Activated CD4-positive, alpha-beta T cell treated with anti-CD3 and anti-CD28 coated beads, Interleukin-2, amount 10 ng/mL, durations not matched to agents 24 days and 14 days (primary cell): ENCODE results near the gene EPHA4. TPM values are rescaled to one million over a fixed set of nuclear protein-coding genes. Genes with fewer than 3 reads are reported as not detected.

Source experiments
- DNase-seq: peaks from one replicate; pipeline ENCODE4 v3.0.0; 2022
- H3K27ac Mint-ChIP-seq: one replicate; pipeline ENCODE4 v1.8.0; 2022; ENCODE audit warnings: mild to moderate bottlenecking, mixed read lengths
- H3K27me3 Mint-ChIP-seq: one replicate; pipeline ENCODE4 v1.8.0; 2022; ENCODE audit warnings: mixed read lengths
- H3K36me3 Mint-ChIP-seq: one replicate; pipeline ENCODE4 v1.8.0; 2022; ENCODE audit warnings: low read depth, mild to moderate bottlenecking, mixed read lengths
- H3K4me1 Mint-ChIP-seq: one replicate; pipeline ENCODE4 v1.8.0; 2021; ENCODE audit warnings: mixed read lengths
- H3K4me3 Mint-ChIP-seq: one replicate; pipeline ENCODE4 v1.8.0; 2022; ENCODE audit warnings: mild to moderate bottlenecking, moderate library complexity, mixed read lengths
- H3K9me3 Mint-ChIP-seq: one replicate; pipeline ENCODE4 v1.8.0; 2021; ENCODE audit warnings: mixed read lengths
- intact Hi-C: fragments of 100-400 bp; cut with micrococcal nuclease; formaldehyde crosslinking; loops from one replicate; pipeline ENCODE4 v1.15.1; 2023
- total RNA-seq: library from RNA; stranded (reverse); gene quantifications from 2 replicates; pipeline ENCODE4 v1.2.3, GENCODE V29; 2022

EPHA4 gene
- total RNA-seq, 1 donor from 2014 or later, result 0.63 TPM

- no peaks in the 10 kb centered on the region for H3K9me3 Mint-ChIP-seq
- no peaks in the 10 kb centered on the region for H3K36me3 Mint-ChIP-seq
- H3K4me3 Mint-ChIP-seq, result no peak overlapping the region
- no peaks in the 10 kb centered on the region for H3K4me1 Mint-ChIP-seq
- intact Hi-C loops, result no loop called here
- H3K27ac Mint-ChIP-seq, result no peak overlapping the region
- DNase-seq, result no peak
- H3K27me3 Mint-ChIP-seq, result no peaks in the 10 kb centered on the region
These were observed 89.2 kb downstream of the EPHA4 start for GRCh38 chr2:221482666-221483455.

GRCh38 chr2:221480821-221481220, 91.3 kb downstream of the EPHA4 start:
- H3K9me3 Mint-ChIP-seq, result no peaks in the 10 kb centered on the region
- DNase-seq, result no peak
- H3K36me3 Mint-ChIP-seq, result no peaks in the 10 kb centered on the region
- no peak overlapping the region for H3K4me3 Mint-ChIP-seq
- no peak overlapping the region for H3K27ac Mint-ChIP-seq
- no peaks in the 10 kb centered on the region for H3K4me1 Mint-ChIP-seq
- H3K27me3 Mint-ChIP-seq, result no peaks in the 10 kb centered on the region
- intact Hi-C loops, result no loop called here

GRCh38 chr2:221480163-221480562, 91.9 kb downstream of the EPHA4 start:
- H3K27me3 Mint-ChIP-seq, result no peaks in the 10 kb centered on the region
- no peaks in the 10 kb centered on the region for H3K36me3 Mint-ChIP-seq
- no peak overlapping the region for H3K27ac Mint-ChIP-seq
- no peak overlapping the region for H3K4me3 Mint-ChIP-seq
- no peak for DNase-seq
- no peaks in the 10 kb centered on the region for H3K4me1 Mint-ChIP-seq
- intact Hi-C loops, result no loop called here
- no peaks in the 10 kb centered on the region for H3K9me3 Mint-ChIP-seq

- intact Hi-C loops, result no loop called here
- Mint-ChIP-seq H3K9me3 (no peaks in the 10 kb centered on the region), H3K36me3 (no peaks in the 10 kb centered on the region), H3K27ac (no peak overlapping the region), H3K4me3 (no peak overlapping the region), H3K4me1 (no peaks in the 10 kb centered on the region), H3K27me3 (no peaks in the 10 kb centered on the region)
- DNase-seq, result no peak
These were observed 93.6 kb downstream of the EPHA4 start for GRCh38 chr2:221478485-221478863.

GRCh38 chr2:221477714-221478484, 94.2 kb downstream of the EPHA4 start:
- Mint-ChIP-seq H3K9me3 (no peaks in the 10 kb centered on the region), H3K36me3 (no peaks in the 10 kb centered on the region), H3K4me1 (no peaks in the 10 kb centered on the region), H3K27me3 (no peaks in the 10 kb centered on the region), H3K27ac (no peak overlapping the region), H3K4me3 (no peak overlapping the region)
- intact Hi-C loops, result no loop called here
- DNase-seq, result no peak

GRCh38 chr2:221476195-221476594, 95.9 kb downstream of the EPHA4 start:
- Mint-ChIP-seq H3K27ac (no peak overlapping the region), H3K9me3 (no peaks in the 10 kb centered on the region), H3K4me3 (no peak overlapping the region), H3K36me3 (no peaks in the 10 kb centered on the region), H3K4me1 (no peaks in the 10 kb centered on the region), H3K27me3 (peaks cover 1% of the 10 kb centered on the region)
- intact Hi-C loops, result no loop called here
- no peak for DNase-seq

GRCh38 chr2:221473451-221473850, 98.7 kb downstream of the EPHA4 start:
- H3K4me3 Mint-ChIP-seq, result no peak overlapping the region
- no peaks in the 10 kb centered on the region for H3K36me3 Mint-ChIP-seq
- no peaks in the 10 kb centered on the region for H3K4me1 Mint-ChIP-seq
- DNase-seq, result no peak
- peaks cover 2% of the 10 kb centered on the region for H3K27me3 Mint-ChIP-seq
- intact Hi-C loops, result no loop called here
- no peaks in the 10 kb centered on the region for H3K9me3 Mint-ChIP-seq
- H3K27ac Mint-ChIP-seq, result no peak overlapping the region

- no peak overlapping the region for H3K4me3 Mint-ChIP-seq
These were observed 103.8 kb downstream of the EPHA4 start for GRCh38 chr2:221468317-221468716.

GRCh38 chr2:221467610-221468009, 104.5 kb downstream of the EPHA4 start:
- H3K4me1 Mint-ChIP-seq, result peaks cover 25% of the 10 kb centered on the region
- no peak for DNase-seq
- peaks cover 9% of the 10 kb centered on the region for H3K27me3 Mint-ChIP-seq
- no peak overlapping the region for H3K4me3 Mint-ChIP-seq
- intact Hi-C loops, result no loop called here
- H3K9me3 Mint-ChIP-seq, result peaks cover 3% of the 10 kb centered on the region
- peaks cover 1% of the 10 kb centered on the region for H3K36me3 Mint-ChIP-seq
- no peak overlapping the region for H3K27ac Mint-ChIP-seq

More at GRCh38 chr2:221468317-221468716, 103.8 kb downstream of the EPHA4 start:
- Mint-ChIP-seq H3K4me1 (peaks cover 19% of the 10 kb centered on the region), H3K36me3 (peaks cover 1% of the 10 kb centered on the region), H3K27me3 (peaks cover 5% of the 10 kb centered on the region), H3K27ac (no peak overlapping the region), H3K9me3 (peaks cover 3% of the 10 kb centered on the region)
- DNase-seq, result no peak
- intact Hi-C loops, result no loop called here

GRCh38 chr2:221466744-221467143, 105.4 kb downstream of the EPHA4 start:
- Mint-ChIP-seq H3K36me3 (peaks cover 1% of the 10 kb centered on the region), H3K4me1 (peaks cover 25% of the 10 kb centered on the region), H3K9me3 (peaks cover 3% of the 10 kb centered on the region), H3K4me3 (no peak overlapping the region), H3K27ac (no peak overlapping the region), H3K27me3 (peaks cover 9% of the 10 kb centered on the region)
- DNase-seq, result no peak
- intact Hi-C loops, result no loop called here

- no peak overlapping the region for H3K4me3 Mint-ChIP-seq
- peaks cover 9% of the 10 kb centered on the region for H3K27me3 Mint-ChIP-seq
- DNase-seq, result peak; percentile 56
- peaks cover 3% of the 10 kb centered on the region for H3K9me3 Mint-ChIP-seq
- peaks cover 1% of the 10 kb centered on the region for H3K36me3 Mint-ChIP-seq
- peaks cover 25% of the 10 kb centered on the region for H3K4me1 Mint-ChIP-seq
- intact Hi-C loops, result no loop called here
- H3K27ac Mint-ChIP-seq, result no peak overlapping the region
These were observed 106.3 kb downstream of the EPHA4 start for GRCh38 chr2:221465776-221466175.

- peaks cover 25% of the 10 kb centered on the region for H3K4me1 Mint-ChIP-seq
These were observed 107.1 kb downstream of the EPHA4 start for GRCh38 chr2:221464971-221465370.

GRCh38 chr2:221463241-221463896, 108.7 kb downstream of the EPHA4 start:
- peaks cover 25% of the 10 kb centered on the region for H3K4me1 Mint-ChIP-seq
- H3K27me3 Mint-ChIP-seq, result peaks cover 17% of the 10 kb centered on the region
- no peak for DNase-seq
- H3K4me3 Mint-ChIP-seq, result peak overlapping the region; percentile 41
- intact Hi-C loops, result no loop called here
- no peak overlapping the region for H3K27ac Mint-ChIP-seq
- peaks cover 3% of the 10 kb centered on the region for H3K9me3 Mint-ChIP-seq
- peaks cover 1% of the 10 kb centered on the region for H3K36me3 Mint-ChIP-seq

More at GRCh38 chr2:221464971-221465370, 107.1 kb downstream of the EPHA4 start:
- H3K36me3 Mint-ChIP-seq, result peaks cover 1% of the 10 kb centered on the region
- H3K27ac Mint-ChIP-seq, result no peak overlapping the region
- peaks cover 14% of the 10 kb centered on the region for H3K27me3 Mint-ChIP-seq
- H3K9me3 Mint-ChIP-seq, result peaks cover 3% of the 10 kb centered on the region
- DNase-seq, result no peak
- H3K4me3 Mint-ChIP-seq, result no peak overlapping the region
- intact Hi-C loops, result no loop called here

GRCh38 chr2:221461901-221462300, 110.2 kb downstream of the EPHA4 start:
- intact Hi-C loops, result no loop called here
- H3K36me3 Mint-ChIP-seq, result peaks cover 2% of the 10 kb centered on the region
- no peak overlapping the region for H3K27ac Mint-ChIP-seq
- DNase-seq, result no peak
- no peak overlapping the region for H3K4me3 Mint-ChIP-seq
- peaks cover 24% of the 10 kb centered on the region for H3K4me1 Mint-ChIP-seq
- H3K9me3 Mint-ChIP-seq, result no peaks in the 10 kb centered on the region
- H3K27me3 Mint-ChIP-seq, result peaks cover 19% of the 10 kb centered on the region
